Ascending aorta (tissue), 2 donors: ENCODE data around the gene COPS6. TPM values are rescaled to one million over a fixed set of nuclear protein-coding genes. Genes with fewer than 3 reads are reported as not detected.
"Not testable (repeated sequence)": the region's sequence is repeated elsewhere in the genome, so short reads cannot be mapped to it uniquely, and the experiment has no call there.

Experiments
- DNase-seq, 2 donors: peaks; one replicate each; pipeline ENCODE4 v3.0.0-alpha.2; 2019; ENCODE audit warnings: low spot score in 2 of 2
- H3K27ac ChIP-seq, 2 donors: fragments of 200-600 bp; sonication (generic); one replicate each; pipeline ENCODE4 v1.5.1; 2016 to 2017; ENCODE audit warnings: mild to moderate bottlenecking in 1 of 2
- H3K27me3 ChIP-seq: fragments of 200-600 bp; sonication (generic); one replicate; pipeline ENCODE4 v1.5.1; 2017
- H3K36me3 ChIP-seq, 2 donors: fragments of 200-600 bp; sonication (generic); one replicate each; pipeline ENCODE4 v1.5.1; 2016
- H3K4me1 ChIP-seq, 2 donors: fragments of 200-600 bp; sonication (generic); one replicate each; pipeline ENCODE4 v1.5.1; 2016 to 2017; ENCODE audit warnings: mild to moderate bottlenecking in 1 of 2
- H3K4me3 ChIP-seq, 2 donors: fragments of 200-600 bp; sonication (generic); one replicate each; pipeline ENCODE4 v1.5.1; 2016 to 2017; ENCODE audit warnings: mild to moderate bottlenecking in 1 of 2
- H3K9me3 ChIP-seq, 2 donors: fragments of 200-600 bp; sonication (generic); one replicate each; pipeline ENCODE4 v1.5.1; 2016
- CTCF ChIP-seq, 3 experiments: fragments of 200-600 bp in 2 of 3; fragments of 450-650 bp in 1 of 3; sonication (generic) in 2 of 3; IDR thresholded peaks; one replicate each; pipeline ENCODE4 v1.5.1; 2016 to 2019; ENCODE audit warnings: antibody characterized with exemption in 3 of 3, mild to moderate bottlenecking in 1 of 3, moderate library complexity in 1 of 3
- intact Hi-C: fragments of 100-400 bp; cut with DNase I; formaldehyde crosslinking; loops from one replicate; pipeline ENCODE4 v1.15.1; 2023
- total RNA-seq: library from RNA; depleted of rRNA; stranded (reverse); fragments of >200 nt; gene quantifications from one replicate; pipeline ENCODE4 v1.1.0, GENCODE V29; 2016

COPS6 gene
- total RNA-seq, 1 donor from 2014 or later: 18.1 TPM

- Histone ChIP-seq H3K27me3 (no peaks in the 10 kb centered on the region), H3K36me3 (no peaks in the 10 kb centered on the region), H3K4me3 (peak within 1 kb of the TSS; percentile 79 to 99), H3K27ac (peak within 1 kb of the TSS; percentile 87 to 98), H3K4me1 (peaks cover 0 to 14% of the 10 kb centered on the region in 2 donors), H3K9me3 (no peaks in the 10 kb centered on the region)
- peak; percentile 26 to 91 for DNase-seq
- intact Hi-C loops: loop anchor here (1.0 to 10.0 kb wide), 3 partner anchors 22 to 298 kb away; partner anchors contain the start of genes AP4M1, LAMTOR4, MCM7 and MEPCE
- TF ChIP-seq CTCF (IDR thresholded peaks at IDR 0.05): no peak
These were observed 38.4 kb downstream of the COPS6 start, which contains the start of gene MBLAC1 for GRCh38 chr7:100126931-100127865. TSS of gene MBLAC1 (plus strand) at chr7:100126967. CDS start at chr7:100127396, 429 bp downstream.

GRCh38 chr7:100127866-100128636 is 39.3 kb downstream of the COPS6 start:
- intact Hi-C loops: loop anchor here (1.0 to 10.0 kb wide), 3 partner anchors 21 to 297 kb away; partner anchors contain the start of genes AP4M1, LAMTOR4, MCM7 and MEPCE
- Histone ChIP-seq H3K4me1 (peaks cover 0 to 14% of the 10 kb centered on the region in 2 donors), H3K36me3 (no peaks in the 10 kb centered on the region)

GRCh38 chr7:100128637-100128963 is 39.8 kb downstream of the COPS6 start:
- Histone ChIP-seq H3K4me1 (peaks cover 0 to 14% of the 10 kb centered on the region in 2 donors), H3K4me3 (peak overlapping the region in 1 of 2 donors; percentile 99), H3K27ac (peak overlapping the region in 1 of 2 donors; percentile 98), H3K27me3 (no peaks in the 10 kb centered on the region), H3K36me3 (no peaks in the 10 kb centered on the region), H3K9me3 (no peaks in the 10 kb centered on the region)
- TF ChIP-seq CTCF (IDR thresholded peaks at IDR 0.05): no peak
- intact Hi-C loops: loop anchor here (10.0 kb wide), 1 partner anchor 296 kb away; the partner anchor contains the start of genes MEPCE and ZCWPW1
- no peak for DNase-seq

More at GRCh38 chr7:100127866-100128636, 39.3 kb downstream of the COPS6 start:
- Histone ChIP-seq H3K27ac (peak overlapping the region; percentile 87 to 98), H3K9me3 (no peaks in the 10 kb centered on the region), H3K27me3 (no peaks in the 10 kb centered on the region), H3K4me3 (peak overlapping the region; percentile 79 to 99)
- DNase-seq: no peak
- peak in 1 of 3 experiments; percentile 5 for TF ChIP-seq CTCF (IDR thresholded peaks at IDR 0.05)

GRCh38 chr7:100130220-100130607 is 41.4 kb downstream of the COPS6 start:
- H3K4me1 ChIP-seq: peaks cover 0 to 14% of the 10 kb centered on the region in 2 donors
- DNase-seq: not testable (repeated sequence)
- intact Hi-C loops: loop anchor here (5.0 kb wide), 2 partner anchors 87 to 138 kb away; partner anchors contain the start of gene PVRIG

GRCh38 chr7:100130608-100131453 is 42.1 kb downstream of the COPS6 start:
- peak overlapping the region in 1 of 2 donors; percentile 55 for H3K4me3 ChIP-seq
- no peaks in the 10 kb centered on the region for H3K27me3 ChIP-seq
- no peaks in the 10 kb centered on the region for H3K36me3 ChIP-seq
- peaks cover 0 to 13% of the 10 kb centered on the region in 2 donors for H3K4me1 ChIP-seq
- DNase-seq: peak in 1 of 2 donors; percentile 84
- intact Hi-C loops: loop anchor here (5.0 kb wide), 2 partner anchors 86 to 139 kb away; partner anchors contain the start of gene PVRIG
- TF ChIP-seq CTCF (IDR thresholded peaks at IDR 0.05): peak; percentile 75 to 89 (median 83)
- H3K27ac ChIP-seq: no peak overlapping the region
- no peaks in the 10 kb centered on the region for H3K9me3 ChIP-seq

More at GRCh38 chr7:100130220-100130607, 41.4 kb downstream of the COPS6 start:
- H3K4me3 ChIP-seq, H3K27ac ChIP-seq, H3K27me3 ChIP-seq, H3K36me3 ChIP-seq, H3K9me3 ChIP-seq: not testable (repeated sequence)
